ENCODE results near the gene C6orf15. TPM values are rescaled to one million over a fixed set of nuclear protein-coding genes. Genes with fewer than 3 reads are reported as not detected.

C6orf15 gene
- total RNA-seq, 1 experiment from 2014 or later, result not detected

- ChIA-PET RAD21 (ENCODE audit: low non-redundant PET in 1 of 2, low total read pairs in 2 of 2, uncharacterized antibody in 2 of 2, unreplicated experiment in 2 of 2) (no interaction called here), CTCF (interaction anchor here (0.6 kb wide), 1 partner anchor 11 kb away, joined by 3 read pairs; no protein-coding TSS in a partner anchor), POLR2A (no interaction called here)
- Histone ChIP-seq H3K4me3 (replicated peaks in 1 of 2; ENCODE audit: low read depth in 1 of 2, low read length in 2 of 2) (no peak overlapping the region), H3K27ac (ENCODE audit: low read depth, low read length) (no peak overlapping the region), H3K4me2 (ENCODE audit: low read length) (no peak overlapping the region), H3K9me3 (ENCODE audit: control insufficient read depth in 1 of 2, insufficient read depth in 1 of 2, low read depth in 1 of 2, low read length in 2 of 2) (no peaks in the 10 kb centered on the region), H3K79me2 (ENCODE audit: insufficient read depth, low read length) (peaks cover 8% of the 10 kb centered on the region; the same call in 1 of the 2 replicates), H3K27me3 (ENCODE audit: insufficient read depth, low read length) (no peaks in the 10 kb centered on the region), H3K36me3 (ENCODE audit: control insufficient read depth in 1 of 2, insufficient read depth in 2 of 2, low read length in 2 of 2) (no peaks in the 10 kb centered on the region), H2AFZ (ENCODE audit: low read depth, low read length, poor library complexity, severe bottlenecking) (no peak overlapping the region), H3K9ac (ENCODE audit: low read length) (no peak overlapping the region), H3K9me2 (ENCODE audit: insufficient read depth) (no peaks in the 10 kb centered on the region), H4K20me1 (ENCODE audit: insufficient read depth) (no peaks in the 10 kb centered on the region), H3K4me1 (ENCODE audit: control insufficient read depth in 1 of 2, insufficient read depth in 2 of 2, low read length in 2 of 2) (peaks cover 34 to 52% of the 10 kb centered on the region in 2 experiments)
- no TSS peak for BruUV-seq (replicated peaks)
- TF ChIP-seq POLR2A (IDR thresholded peaks at IDR 0.05; ENCODE audit: borderline replicate concordance, extremely low read depth, insufficient read depth, insufficient read length) (no peak), RAD21 (IDR thresholded peaks at IDR 0.05; ENCODE audit: low read depth) (no peak)
- intact Hi-C loops (cut with micrococcal nuclease), result no loop called here
- no peak for DNase-seq (ENCODE audit: low read depth, low spot score)
- no peak for ATAC-seq
Observed at GRCh38 chr6:31118178-31118577, 5.8 kb upstream of the C6orf15 start.

- ChIA-PET RAD21 (ENCODE audit: low non-redundant PET in 1 of 2, low total read pairs in 2 of 2, uncharacterized antibody in 2 of 2, unreplicated experiment in 2 of 2) (no interaction called here), POLR2A (interaction anchor here (1.0 to 1.6 kb wide), 2 partner anchors 9 to 30 kb away, joined by 3 to 5 read pairs; no protein-coding TSS in a partner anchor), CTCF (interaction anchor here (1.7 to 2.4 kb wide), 2 partner anchors 14 to 202 kb away, joined by 4 to 11 read pairs; no protein-coding TSS in a partner anchor)
- H4K20me1 ChIP-seq (ENCODE audit: insufficient read depth), result no peaks in the 10 kb centered on the region
- DNase-seq (ENCODE audit: low read depth, low spot score), result no peak
- H3K27ac ChIP-seq (ENCODE audit: low read depth, low read length), result no peak overlapping the region
- intact Hi-C loops (cut with micrococcal nuclease), result no loop called here
- H2AFZ ChIP-seq (ENCODE audit: low read depth, low read length, poor library complexity, severe bottlenecking), result no peak overlapping the region
- no TSS peak for BruUV-seq (replicated peaks)
- no peaks in the 10 kb centered on the region for H3K27me3 ChIP-seq (ENCODE audit: insufficient read depth, low read length)
- no peak overlapping the region for H3K4me2 ChIP-seq (ENCODE audit: low read length)
- no peaks in the 10 kb centered on the region for H3K9me2 ChIP-seq (ENCODE audit: insufficient read depth)
- H3K9me3 ChIP-seq (ENCODE audit: control insufficient read depth in 1 of 2, insufficient read depth in 1 of 2, low read depth in 1 of 2, low read length in 2 of 2), result no peaks in the 10 kb centered on the region
- H3K9ac ChIP-seq (ENCODE audit: low read length), result no peak overlapping the region
- H3K4me1 ChIP-seq (ENCODE audit: control insufficient read depth in 1 of 2, insufficient read depth in 2 of 2, low read length in 2 of 2), result peaks cover 23 to 48% of the 10 kb centered on the region in 2 experiments
- no peak overlapping the region for H3K4me3 ChIP-seq (replicated peaks in 1 of 2; ENCODE audit: low read depth in 1 of 2, low read length in 2 of 2)
- TF ChIP-seq EGR1 (IDR thresholded peaks at IDR 0.05; ENCODE audit: low read depth), result no peak
- no peak for TF ChIP-seq EZH2 (IDR thresholded peaks at IDR 0.05)
- no peak for TF ChIP-seq POLR2A (IDR thresholded peaks at IDR 0.05; ENCODE audit: borderline replicate concordance, extremely low read depth, insufficient read depth, insufficient read length)
- no peak for TF ChIP-seq ELF1 (IDR thresholded peaks at IDR 0.05; ENCODE audit: borderline replicate concordance, low read depth)
- TF ChIP-seq TCF7L2 (IDR thresholded peaks at IDR 0.05; ENCODE audit: borderline replicate concordance, extremely low read depth, insufficient read depth, insufficient read length), result no peak
- no peak for TF ChIP-seq ZNF274 (IDR thresholded peaks at IDR 0.05; ENCODE audit: low read depth, low read length)
- ATAC-seq, result no peak
- H3K79me2 ChIP-seq (ENCODE audit: insufficient read depth, low read length), result peaks cover 8% of the 10 kb centered on the region; the same call in 1 of the 2 replicates
- H3K36me3 ChIP-seq (ENCODE audit: control insufficient read depth in 1 of 2, insufficient read depth in 2 of 2, low read length in 2 of 2), result no peaks in the 10 kb centered on the region
Observed at GRCh38 chr6:31116661-31117385, 4.4 kb upstream of the C6orf15 start.
